SIG-M5 treated with dmso at 0.1 percent for 504 hours (cell line): ENCODE results near the gene PTCD2.
A peak's percentile ranks its signal among the peaks of the same experiment; 100 is the strongest.

Experiments
- DNase-seq: peaks from one replicate; lab custom pipeline; 2025; ENCODE audit not compliant: unreplicated experiment; lab: John Stamatoyannopoulos, UW

The PTCD2 gene, protein sequence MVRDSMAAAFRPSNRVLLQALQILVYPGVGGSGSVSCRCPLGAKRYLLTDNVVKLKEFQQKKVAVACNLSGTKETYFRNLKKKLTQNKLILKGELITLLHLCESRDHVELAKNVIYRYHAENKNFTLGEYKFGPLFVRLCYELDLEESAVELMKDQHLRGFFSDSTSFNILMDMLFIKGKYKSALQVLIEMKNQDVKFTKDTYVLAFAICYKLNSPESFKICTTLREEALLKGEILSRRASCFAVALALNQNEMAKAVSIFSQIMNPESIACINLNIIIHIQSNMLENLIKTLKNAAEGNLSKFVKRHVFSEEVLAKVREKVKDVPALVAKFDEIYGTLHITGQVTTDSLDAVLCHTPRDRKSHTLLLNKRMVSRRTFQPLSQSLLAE

DNA sequence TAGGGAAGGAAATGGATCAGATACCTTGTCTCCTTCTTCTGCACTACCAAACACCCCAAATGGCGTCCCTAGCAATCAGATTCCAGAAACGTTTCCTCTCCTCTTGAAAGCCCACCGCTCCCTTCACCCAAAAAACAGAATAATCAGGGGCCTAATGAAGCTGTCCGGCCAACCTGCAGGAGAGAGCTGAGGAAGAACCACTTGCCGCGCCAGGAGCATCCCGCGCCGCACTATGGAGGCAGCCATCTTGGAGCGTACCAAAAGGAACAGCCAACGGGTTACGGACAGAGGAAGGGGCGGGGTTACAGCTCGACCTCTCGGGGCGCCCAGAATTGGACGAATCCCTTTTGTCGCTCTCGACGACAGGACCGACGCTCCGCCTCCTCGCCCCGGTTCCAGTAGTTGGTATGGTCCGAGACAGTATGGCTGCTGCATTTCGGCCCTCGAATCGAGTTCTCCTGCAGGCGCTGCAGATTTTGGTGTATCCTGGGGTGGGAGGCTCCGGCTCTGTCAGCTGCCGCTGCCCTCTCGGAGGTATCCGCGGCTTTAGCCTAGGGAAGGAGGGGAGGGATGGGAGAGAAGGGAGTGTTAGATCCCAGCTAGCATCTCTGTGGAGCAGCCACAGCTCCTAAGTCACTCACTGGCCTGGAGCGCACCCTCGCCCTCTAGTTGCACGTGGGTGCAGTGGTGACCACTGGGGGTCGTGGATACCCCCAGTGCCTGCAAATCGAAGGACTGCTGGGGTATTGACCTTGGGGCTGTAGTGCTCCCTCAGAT is at the start of gene PTCD2, which contains the start of gene MRPS27:
Gene PTCD2, plus strand, starts transcription at position 398 of the 777 bp plus-strand sequence. Its CDS starts 10 bp downstream, at position 408.
Gene MRPS27, minus strand, starts transcription at position 265 of the 777 bp plus-strand sequence. Its CDS starts 19 bp downstream, at position 246.
- DNase-seq, result peak; percentile 98

DNA sequence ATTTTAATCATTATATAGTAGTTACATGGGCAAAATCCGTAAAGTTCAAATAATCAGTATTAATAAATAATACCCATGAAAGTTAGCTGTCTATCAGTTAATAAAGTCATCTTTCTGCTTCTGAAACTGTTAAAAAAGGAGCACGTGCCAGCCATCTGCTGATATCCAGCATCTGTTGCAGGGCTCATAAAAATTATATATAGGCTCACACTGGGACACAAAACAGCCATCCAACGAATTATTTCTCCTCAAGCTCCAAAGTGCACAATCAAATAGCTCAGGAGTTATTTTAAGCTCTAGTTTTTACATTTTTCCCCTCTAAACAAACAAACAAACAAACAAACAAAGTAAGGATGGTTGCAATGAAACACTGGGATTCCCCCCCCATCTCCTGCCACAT is 48.5 kb upstream of the PTCD2 start:
- no peak for DNase-seq

DNA sequence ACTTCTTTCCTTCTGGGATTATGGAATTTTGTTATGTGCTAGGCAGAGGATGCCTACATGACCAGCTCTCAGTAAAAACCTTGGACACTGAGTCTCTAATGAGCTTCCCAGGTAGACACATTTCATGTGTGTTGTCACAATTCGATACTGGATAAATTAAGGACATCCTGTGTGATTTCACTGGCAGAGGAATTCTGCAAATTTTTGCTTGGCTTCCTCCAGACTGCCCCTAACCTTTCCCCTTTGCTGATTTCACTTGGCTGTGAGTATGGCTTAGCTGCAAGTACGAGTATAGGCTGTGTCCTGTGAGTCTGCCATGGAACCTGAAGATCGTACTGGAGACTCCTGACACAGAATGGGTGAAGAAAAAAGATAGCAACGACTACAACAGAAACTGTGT is 47.8 kb upstream of the PTCD2 start:
- no peak for DNase-seq

DNA sequence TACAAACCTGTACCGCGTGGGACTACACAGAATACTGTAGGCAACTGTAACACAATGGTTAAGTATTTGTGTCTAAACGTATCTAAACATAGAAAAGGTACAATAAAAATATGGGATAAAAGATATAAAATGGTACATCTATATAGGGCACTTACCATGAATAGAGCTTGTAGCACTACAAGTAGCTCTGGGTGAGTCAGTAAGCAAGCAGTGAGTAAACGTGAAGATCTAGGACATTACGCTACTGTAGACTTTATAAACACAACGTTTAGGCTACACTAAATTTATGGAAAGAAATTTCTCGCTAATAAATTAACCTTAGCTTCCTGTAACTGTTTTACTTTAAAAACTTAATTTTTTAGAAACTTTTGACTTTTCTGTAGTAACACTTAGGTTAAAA is 46.6 kb upstream of the PTCD2 start:
- DNase-seq, result no peak

DNA sequence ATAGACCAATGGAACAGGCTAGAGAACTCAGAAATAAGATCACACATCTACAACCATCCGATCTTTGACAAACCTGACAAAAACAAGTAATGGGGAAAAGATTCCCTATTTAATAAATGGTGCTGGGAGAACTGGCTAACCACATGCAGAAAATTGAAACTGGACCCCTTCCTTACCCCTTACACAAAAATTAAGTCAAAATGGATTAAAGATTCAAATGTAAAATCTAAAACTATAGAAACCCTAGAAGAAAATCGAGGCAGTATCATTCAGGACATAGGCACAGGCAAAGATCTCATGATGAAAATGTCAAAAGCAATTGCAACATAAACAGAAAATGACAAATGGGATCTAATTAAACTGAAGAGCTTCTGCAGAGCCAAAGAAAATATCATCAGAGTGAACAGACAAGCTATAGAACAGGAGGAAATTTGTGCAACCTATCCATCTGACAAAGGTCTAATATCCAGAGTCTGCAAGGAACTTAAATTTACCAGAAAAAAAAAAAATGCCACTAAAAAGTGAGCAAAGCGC is 43.9 kb upstream of the PTCD2 start:
- no peak for DNase-seq

DNA sequence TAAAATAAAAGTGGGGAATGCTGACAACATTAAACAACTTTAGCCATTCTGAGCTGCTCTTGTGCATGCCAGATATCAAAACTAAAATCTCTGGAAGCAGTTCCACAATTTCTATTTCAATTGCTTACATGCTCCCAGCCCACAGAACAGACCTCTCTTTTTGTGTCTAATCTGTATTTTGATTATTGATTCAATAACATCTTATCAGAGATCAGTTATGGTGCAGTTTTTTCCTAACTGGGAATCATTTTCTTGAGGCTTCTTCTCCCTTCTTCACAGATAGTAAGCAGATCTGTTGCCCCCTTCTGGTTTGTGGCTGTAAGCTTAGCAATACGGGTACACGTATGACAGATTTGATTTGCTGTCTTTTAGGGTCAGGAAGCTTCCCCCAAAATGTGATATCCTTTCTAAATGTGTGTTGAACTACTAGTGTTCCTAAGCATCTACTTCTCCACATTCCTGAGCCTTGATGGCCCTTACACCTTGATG is 39.5 kb upstream of the PTCD2 start:
- DNase-seq, result peak; percentile 30

DNA sequence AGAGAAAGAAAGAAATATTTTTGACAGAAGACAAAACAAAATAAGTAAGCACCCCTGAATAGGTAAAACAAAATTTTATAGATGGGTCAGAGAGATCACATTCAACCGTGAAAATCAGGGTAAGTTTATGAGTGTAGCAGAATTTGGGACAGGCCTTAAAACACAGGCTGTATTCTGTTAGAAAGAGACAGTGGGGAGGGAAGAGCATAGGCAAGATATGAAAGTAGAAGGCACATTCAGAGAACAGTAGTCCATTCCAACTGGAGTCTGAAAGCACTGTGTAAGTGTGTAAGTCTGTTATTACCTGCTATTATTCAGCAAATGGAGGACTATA is 38.8 kb upstream of the PTCD2 start:
- no peak for DNase-seq

DNA sequence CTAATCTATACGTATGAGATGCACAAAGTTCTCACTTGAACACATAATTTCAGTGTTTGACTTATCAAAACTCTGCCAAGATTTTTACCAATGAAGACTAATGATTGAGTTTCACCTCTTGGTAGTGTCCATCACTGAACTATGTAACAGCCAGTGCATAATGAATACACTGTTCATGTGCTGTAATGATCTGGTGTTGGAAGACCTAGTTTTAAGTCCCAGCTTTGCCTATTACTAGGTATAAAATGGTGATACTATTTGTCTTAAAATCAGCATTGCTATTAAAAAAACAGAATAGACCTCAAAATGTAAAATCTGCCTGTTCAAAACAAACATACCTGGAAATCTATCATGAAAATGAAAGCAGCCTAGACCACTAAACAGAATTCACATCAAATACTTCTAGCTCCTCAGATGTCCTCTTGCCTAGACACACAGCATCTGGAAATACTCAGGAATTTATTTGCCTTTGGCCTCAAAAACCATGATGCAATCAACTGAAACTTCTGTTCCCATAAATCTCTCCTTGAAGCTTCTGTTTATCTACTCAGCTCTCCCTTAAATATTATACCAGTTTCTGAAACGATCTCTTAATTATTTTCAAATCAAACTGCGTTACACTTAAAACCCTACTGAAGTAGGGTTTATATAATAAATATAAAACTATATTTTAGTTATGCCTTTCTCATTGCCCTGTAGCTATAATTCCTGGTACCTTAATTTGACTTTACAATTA is 38.2 kb upstream of the PTCD2 start:
- DNase-seq, result no peak

DNA sequence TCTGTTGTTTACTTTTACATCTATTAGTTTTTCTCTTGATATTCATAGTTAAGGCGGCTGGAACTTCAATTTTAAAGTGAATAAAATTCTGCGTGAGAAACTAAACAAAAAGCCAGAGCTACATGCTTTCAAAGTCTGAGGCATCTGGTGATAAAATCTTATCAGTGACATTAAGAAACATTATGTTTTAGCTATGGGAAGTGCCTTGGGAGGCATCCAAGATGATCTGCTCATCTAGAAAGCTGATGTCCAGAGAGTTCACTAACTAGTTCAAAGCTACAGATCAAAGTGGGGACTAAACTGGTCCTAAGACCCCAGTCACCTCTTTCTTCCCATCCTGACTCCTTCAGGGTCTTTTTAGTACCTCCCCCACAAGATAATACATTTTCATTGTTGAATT is 37.3 kb upstream of the PTCD2 start:
- no peak for DNase-seq

DNA sequence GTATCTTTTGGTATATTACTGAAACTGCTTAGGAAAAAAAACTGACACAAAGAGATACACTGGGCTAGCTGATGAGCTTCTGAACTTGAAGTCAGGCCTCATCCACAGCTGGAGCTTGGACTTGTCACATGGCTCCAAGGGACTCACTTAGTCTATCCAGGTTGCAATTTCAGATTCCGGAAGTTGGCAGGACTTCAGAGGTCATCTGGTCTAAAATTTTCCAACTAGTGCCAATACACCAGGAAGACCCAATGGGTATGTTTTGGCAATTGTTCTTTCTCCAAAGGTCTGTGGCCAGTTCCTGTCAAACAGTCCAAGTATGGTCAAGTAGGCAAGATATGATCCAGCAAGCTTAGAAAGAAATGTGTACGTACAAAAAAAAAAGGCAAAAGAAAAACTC is 36.8 kb upstream of the PTCD2 start:
- DNase-seq, result no peak

DNA sequence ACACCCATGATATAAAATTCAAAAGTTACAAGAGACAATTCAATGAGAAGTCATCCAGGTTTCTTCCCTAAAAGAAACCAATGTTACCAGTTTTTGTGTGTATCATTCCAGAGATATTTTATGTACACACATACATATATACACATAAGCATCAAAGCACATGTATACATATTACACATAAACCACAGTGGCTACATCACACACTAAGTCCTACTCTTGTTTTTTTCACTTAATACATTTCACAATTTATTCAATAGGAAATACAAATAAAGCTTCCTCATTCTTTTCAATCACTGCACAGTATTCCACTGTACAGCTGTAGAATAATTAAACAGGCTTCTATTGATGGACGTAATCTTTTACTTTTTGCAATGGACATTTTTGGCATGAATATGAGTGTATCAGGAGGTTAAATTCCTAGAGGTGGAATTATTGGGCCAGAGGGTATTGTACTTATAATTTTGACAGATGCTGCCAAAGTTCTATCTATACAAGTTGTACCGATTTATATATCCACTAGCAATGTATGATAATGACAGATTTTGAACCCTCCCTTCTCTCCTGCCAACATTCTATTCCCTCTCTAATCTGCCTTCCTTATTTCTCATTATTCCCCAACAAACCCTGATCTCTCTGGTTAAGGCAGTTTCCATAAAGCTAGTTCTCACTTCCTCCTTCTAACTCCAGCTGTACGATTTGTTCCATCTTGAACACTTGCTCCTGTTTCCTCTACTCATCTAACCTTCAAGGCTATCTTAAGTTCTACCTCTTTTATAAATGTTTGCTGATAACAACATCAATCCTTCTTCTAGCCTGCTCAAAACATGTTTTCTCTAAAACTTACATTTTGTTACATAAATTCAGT is 35.4 kb upstream of the PTCD2 start:
- DNase-seq, result peak; percentile 83

DNA sequence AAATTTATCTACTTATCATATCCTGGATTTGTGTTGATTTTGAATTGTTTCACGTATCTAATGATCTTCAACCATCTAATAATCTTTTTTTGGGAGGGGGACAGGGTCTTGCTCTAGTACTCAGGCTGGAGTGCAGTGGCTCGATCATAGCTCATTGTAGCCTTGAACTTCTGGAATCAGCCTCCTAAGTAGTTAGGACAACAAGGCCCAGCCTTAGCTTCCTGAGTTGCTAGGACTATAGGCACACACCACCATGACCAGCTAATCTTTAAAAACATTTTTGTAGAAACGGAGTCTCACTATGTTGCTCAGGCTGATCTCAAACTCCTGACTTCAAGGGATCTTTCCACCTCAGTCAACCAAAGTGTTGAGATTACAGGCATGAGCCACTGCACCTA is 34.8 kb upstream of the PTCD2 start:
- no peak for DNase-seq

DNA sequence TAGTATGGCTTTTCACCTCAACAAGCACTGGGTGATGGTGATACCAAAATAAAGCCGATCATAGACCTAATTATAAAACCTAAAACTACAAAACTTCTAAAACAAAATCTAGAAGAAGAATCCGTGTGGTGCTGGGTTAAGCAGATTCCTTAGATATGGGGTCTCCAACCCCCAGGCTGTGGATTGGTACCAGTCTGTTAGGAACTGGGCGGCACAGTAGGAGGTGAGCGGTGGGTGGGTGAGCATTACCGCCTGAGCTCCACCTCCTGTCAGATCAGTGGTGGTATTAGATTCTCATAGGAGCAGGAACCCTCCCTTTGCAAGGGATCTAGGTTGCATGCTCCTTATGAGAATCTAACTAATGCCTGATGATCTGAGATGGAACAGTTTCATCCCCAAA is 33.4 kb upstream of the PTCD2 start:
- DNase-seq, result no peak

DNA sequence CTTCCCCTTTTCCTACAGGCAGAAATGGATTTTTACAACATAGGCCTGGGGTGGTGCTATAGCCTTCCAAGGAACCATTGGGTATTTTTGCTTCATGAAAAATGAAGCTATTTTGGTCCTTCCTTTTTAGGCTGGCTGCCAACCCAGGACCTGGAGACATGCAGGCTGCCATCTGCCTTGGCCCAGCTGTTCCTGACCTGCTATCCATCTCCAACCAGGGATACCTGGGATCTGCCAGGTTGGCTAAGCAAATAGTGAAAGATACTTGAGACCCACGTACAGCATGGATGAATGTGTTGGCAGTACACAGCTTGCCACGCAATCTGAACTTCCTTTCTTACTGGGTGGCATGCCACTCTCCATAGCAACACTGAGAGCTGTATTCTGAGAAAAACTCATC is 31.2 kb upstream of the PTCD2 start:
- no peak for DNase-seq

DNA sequence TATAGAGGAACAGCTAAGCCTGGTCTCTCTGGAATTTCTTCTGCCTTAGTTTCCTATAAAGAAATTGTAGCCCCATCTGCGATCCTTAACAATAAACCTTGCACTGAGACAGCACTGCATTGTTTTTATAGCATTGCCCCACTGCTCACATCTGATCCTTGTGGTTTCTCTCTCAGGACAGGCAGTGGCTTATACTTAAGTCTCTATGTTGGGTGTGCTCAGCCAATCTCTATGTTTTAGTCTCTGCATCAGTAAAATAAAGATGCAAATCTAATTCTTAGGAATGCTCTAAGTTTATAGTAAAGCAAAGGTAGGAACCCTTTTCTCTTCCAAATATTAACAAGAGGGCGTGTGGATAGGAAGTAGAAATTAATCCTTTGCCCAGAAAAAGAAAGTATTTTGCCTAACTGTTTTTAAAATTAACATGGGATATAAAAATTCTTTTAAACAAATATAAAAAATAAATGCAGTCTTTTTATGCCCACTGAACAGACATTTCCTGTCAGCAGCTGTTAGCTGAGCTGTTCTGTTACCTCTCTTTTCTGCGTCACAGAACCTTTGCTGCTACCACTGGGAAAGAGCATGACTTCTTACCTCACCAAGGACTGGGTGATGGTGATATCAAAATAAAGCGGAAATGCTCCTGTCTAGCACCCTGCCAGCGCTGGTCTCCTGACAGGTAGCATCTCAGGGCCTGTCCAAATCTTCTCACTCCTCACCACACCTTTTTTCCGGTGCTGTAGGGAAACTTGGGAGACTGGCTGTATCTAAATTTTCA is 29.6 kb upstream of the PTCD2 start:
- no peak for DNase-seq

DNA sequence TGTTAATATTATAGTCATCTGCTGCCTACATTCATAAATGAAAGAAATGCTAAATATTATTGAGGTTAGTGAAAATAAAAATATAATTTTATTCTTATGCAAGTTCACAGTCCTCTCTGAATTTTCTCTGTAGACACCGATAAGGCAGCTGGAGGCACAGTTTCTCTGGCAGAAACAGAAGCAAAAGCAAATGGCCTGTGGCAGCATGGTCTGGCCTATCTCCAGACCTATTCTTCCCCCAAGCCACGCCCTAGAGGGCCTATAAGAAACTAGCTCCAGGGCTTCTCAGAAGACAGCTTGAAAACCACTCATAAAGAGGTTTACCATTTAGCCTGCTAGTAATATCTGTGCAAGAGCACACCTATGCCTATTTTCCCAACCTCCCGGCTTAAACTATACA is 28.6 kb upstream of the PTCD2 start:
- DNase-seq, result no peak

DNA sequence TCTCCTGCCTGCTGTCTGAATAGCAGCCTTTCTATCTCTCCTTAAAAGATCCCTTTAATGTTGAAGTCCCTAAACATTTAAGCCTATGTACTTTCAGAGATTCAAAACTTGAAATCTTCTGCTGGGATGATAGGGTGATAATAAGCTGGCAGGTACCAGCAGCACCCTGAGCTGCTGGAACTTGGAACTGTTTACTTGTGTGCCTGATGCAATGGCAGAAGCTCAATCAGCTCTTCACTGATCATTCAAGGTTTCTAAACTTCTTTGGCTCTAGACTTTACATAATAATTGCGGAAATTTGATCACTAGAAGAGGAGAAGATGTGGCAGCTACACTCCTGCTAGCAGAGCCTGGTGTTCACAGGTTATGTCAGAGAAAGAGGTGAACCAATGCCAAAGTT is 27.8 kb upstream of the PTCD2 start:
- DNase-seq, result no peak

DNA sequence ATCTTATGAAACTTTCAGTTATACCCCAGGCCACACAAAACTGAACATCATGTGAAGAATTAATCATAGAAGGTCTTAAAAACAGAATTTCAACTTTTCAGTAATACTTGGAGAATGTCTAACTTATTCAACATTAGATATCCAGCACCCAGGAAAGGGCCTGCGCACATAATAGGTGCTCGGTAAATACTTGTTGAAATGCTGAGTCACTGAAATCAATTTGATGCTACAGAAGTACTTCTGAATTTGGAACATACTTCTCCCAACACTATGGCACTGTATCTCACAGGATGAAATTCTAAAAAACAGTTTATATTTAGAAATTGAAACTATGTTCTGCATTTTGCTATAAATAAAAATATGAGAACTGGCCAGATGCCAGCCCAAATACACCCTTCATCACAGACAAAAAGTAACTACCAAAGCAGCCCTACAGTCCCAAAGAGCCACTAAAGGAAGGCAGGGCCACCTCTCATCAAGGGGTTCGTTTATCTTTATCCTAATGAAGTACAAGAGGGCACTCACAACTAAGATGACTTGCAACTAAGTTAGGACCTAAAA is 26.6 kb upstream of the PTCD2 start:
- DNase-seq, result no peak

DNA sequence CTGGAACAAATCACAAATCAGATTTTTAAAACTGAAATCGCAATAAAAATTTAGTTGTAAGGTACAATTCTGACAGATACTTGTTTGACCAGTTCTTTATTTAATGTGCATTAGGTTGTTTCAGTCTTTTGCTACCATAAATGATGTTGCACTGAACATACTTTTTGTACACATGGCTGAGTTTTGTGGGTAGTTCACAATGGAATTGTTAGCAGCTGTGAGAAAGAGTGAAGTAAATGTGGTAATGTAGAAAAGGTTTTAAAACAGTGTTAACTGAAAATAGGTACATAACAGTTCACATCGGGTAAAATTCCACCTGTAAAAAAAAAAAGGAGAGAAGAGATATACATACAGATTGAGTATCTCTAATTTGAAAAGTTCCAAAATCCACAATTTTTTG is 25.7 kb upstream of the PTCD2 start:
- no peak for DNase-seq
